ENCODE data around the gene PCDH18.

Gene PCDH18

GRCh38 chr4:137532869-137533236, 559 bp upstream of the PCDH18 start:
- peak overlapping the region; percentile 80 for H3K4me3 ChIP-seq (ENCODE audit: low read depth, low read length)
- no peak for TF ChIP-seq CTCF (IDR thresholded peaks at IDR 0.05; ENCODE audit: low read depth, low read length, missing control alignments)
- DNase-seq (ENCODE audit: low read depth), result no peak
- in situ Hi-C loops (cut with HindIII; ENCODE audit: low sequenced_read_pairs), result loop anchor here (10.0 to 25.0 kb wide), 3 partner anchors 228 to 1154 kb away; no protein-coding TSS in a partner anchor

- in situ Hi-C loops (cut with HindIII; ENCODE audit: low sequenced_read_pairs), result loop anchor here (10.0 to 25.0 kb wide), 3 partner anchors 227 to 1156 kb away; no protein-coding TSS in a partner anchor
- DNase-seq (ENCODE audit: low read depth), result no peak
- H3K4me3 ChIP-seq (ENCODE audit: low read depth, low read length), result peak overlapping the region; percentile 80
- TF ChIP-seq CTCF (IDR thresholded peaks at IDR 0.05; ENCODE audit: low read depth, low read length, missing control alignments), result peak; percentile 63
These were observed 917 bp downstream of the PCDH18 start for GRCh38 chr4:137531168-137531985.

- DNase-seq (ENCODE audit: low read depth), result no peak
- in situ Hi-C loops (cut with HindIII; ENCODE audit: low sequenced_read_pairs), result loop anchor here (10.0 to 25.0 kb wide), 3 partner anchors 225 to 1157 kb away; no protein-coding TSS in a partner anchor
- peak overlapping the region; percentile 80 for H3K4me3 ChIP-seq (ENCODE audit: low read depth, low read length)
- TF ChIP-seq CTCF (IDR thresholded peaks at IDR 0.05; ENCODE audit: low read depth, low read length, missing control alignments), result no peak
These were observed 2.1 kb downstream of the PCDH18 start for GRCh38 chr4:137530176-137530575.

- TF ChIP-seq CTCF (IDR thresholded peaks at IDR 0.05; ENCODE audit: low read depth, low read length, missing control alignments), result no peak
- H3K4me3 ChIP-seq (ENCODE audit: low read depth, low read length), result peak overlapping the region; percentile 80
- in situ Hi-C loops (cut with HindIII; ENCODE audit: low sequenced_read_pairs), result loop anchor here (25.0 kb wide), 1 partner anchor 1158 kb away; no protein-coding TSS in a partner anchor
- no peak for DNase-seq (ENCODE audit: low read depth)
These were observed 2.9 kb downstream of the PCDH18 start for GRCh38 chr4:137529432-137529831.

- no peak for TF ChIP-seq CTCF (IDR thresholded peaks at IDR 0.05; ENCODE audit: low read depth, low read length, missing control alignments)
- in situ Hi-C loops (cut with HindIII; ENCODE audit: low sequenced_read_pairs), result loop anchor here (25.0 kb wide), 1 partner anchor 1159 kb away; no protein-coding TSS in a partner anchor
- H3K4me3 ChIP-seq (ENCODE audit: low read depth, low read length), result peak overlapping the region; percentile 80
- DNase-seq (ENCODE audit: low read depth), result no peak
These were observed 3.6 kb downstream of the PCDH18 start for GRCh38 chr4:137528673-137529072.

- no peak overlapping the region for H3K4me3 ChIP-seq (ENCODE audit: low read depth, low read length)
- DNase-seq (ENCODE audit: low read depth), result no peak
- in situ Hi-C loops (cut with HindIII; ENCODE audit: low sequenced_read_pairs), result loop anchor here (25.0 kb wide), 1 partner anchor 1161 kb away; no protein-coding TSS in a partner anchor
- TF ChIP-seq CTCF (IDR thresholded peaks at IDR 0.05; ENCODE audit: low read depth, low read length, missing control alignments), result no peak
These were observed 5.6 kb downstream of the PCDH18 start for GRCh38 chr4:137526681-137527080.

All from astrocyte of the cerebellum (primary cell).